Measurements from ENCODE around the gene RPUSD3. TPM values are rescaled to one million over a fixed set of nuclear protein-coding genes. Genes with fewer than 3 reads are reported as not detected.
"Not testable (repeated sequence)": the region's sequence is repeated elsewhere in the genome, so short reads cannot be mapped to it uniquely, and the experiment has no call there.

RPUSD3 gene
- total and polyA plus RNA-seq, 9 of the 15 experiments (the other 6 are each of a cell fraction or from before 2014, with no cell fraction given): 13.8 to 99.0 (median 59.3) TPM

DNA sequence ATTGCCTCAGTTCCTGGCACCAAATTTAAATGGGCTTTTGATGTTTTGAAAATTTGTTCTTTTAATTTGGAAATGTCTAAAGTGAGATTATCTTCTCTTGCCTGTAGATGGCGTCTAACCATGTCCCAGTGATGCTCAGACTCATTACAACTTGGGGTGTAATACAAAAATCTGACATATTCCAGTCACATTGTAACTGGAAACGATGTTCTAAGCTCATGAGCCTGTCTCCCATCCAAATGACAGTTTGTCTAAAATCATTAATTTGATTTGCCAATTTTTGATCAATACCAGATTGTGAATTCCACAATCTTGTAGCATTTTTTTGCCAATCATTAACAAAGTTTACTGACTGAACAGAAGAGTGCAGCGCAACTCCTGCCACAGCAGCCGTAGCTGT, 5.1 kb upstream of the RPUSD3 start:
- CTCF ChIA-PET (ENCODE audit: low intra/inter-chr PET ratio); H3K9ac ChIP-seq (ENCODE audit: insufficient read depth in 1 of 2, low read depth in 2 of 2, low read length in 2 of 2); H3K4me3 ChIP-seq; H3K9me1 ChIP-seq (ENCODE audit: control insufficient read depth, insufficient read depth, low read length); H3K4me2 ChIP-seq (ENCODE audit: insufficient read depth, low read length); H3K27me3 ChIP-seq (ENCODE audit: control insufficient read depth in 2 of 2, insufficient read depth in 2 of 2, low read length in 2 of 2); H4K20me1 ChIP-seq (replicated peaks; ENCODE audit: control insufficient read depth, insufficient read depth, low read length); BruUV-seq (replicated peaks); H3K79me2 ChIP-seq (ENCODE audit: control insufficient read depth, insufficient read depth, low read length); H3K4me1 ChIP-seq (replicated peaks in 1 of 2; ENCODE audit: control insufficient read depth in 2 of 2, insufficient read depth in 2 of 2, low read length in 2 of 2); FAIRE-seq; H3K36me3 ChIP-seq (ENCODE audit: control insufficient read depth, insufficient read depth, low read length); H3K9me3 ChIP-seq (replicated peaks; ENCODE audit: control insufficient read depth, insufficient read depth, low read depth, low read length); POLR2A ChIA-PET; ATAC-seq; H3K27ac ChIP-seq (ENCODE audit: extremely low read depth, low read depth, low read length): not testable (repeated sequence)
- in situ Hi-C loops (cut with MboI): loop anchor here (25.0 kb wide), 1 partner anchor 888 kb away; no protein-coding TSS in a partner anchor
- intact Hi-C loops (cut with micrococcal nuclease): loop anchor here (10.0 kb wide), 1 partner anchor 176 kb away; the partner anchor contains the start of gene FANCD2
- peak overlapping the region; percentile 46; the same call in 1 of the 2 replicates for H2AFZ ChIP-seq (ENCODE audit: low read depth, low read length)
- peak in 1 of 4 experiments; percentile 49 for DNase-seq (ENCODE audit: extremely low read depth in 1 of 4, low spot score in 3 of 4)
- 25% methylated on average over 4 of the region's 4 CpGs for WGBS (ENCODE audit: insufficient coverage, low coverage, missing lambda C conversion rate)
- TF ChIP-seq SMC3 (conservative IDR thresholded peaks at IDR 0.05; ENCODE audit: insufficient read depth, low read depth, low read length): peak; percentile 47; the same call in 1 of the 2 replicates
- 0 out of 2 replicates have a peak, but pooled peaks have one; percentile 9 for TF ChIP-seq SOX6 (IDR thresholded peaks at IDR 0.05)
- peak; percentile 63 to 78 for TF ChIP-seq RAD21 (CRISPR knock-in tag; conservative IDR thresholded peaks at IDR 0.05 in 1 of 2, IDR thresholded peaks at IDR 0.05 in 1 of 2)
- TF ChIP-seq, protein P1, sequence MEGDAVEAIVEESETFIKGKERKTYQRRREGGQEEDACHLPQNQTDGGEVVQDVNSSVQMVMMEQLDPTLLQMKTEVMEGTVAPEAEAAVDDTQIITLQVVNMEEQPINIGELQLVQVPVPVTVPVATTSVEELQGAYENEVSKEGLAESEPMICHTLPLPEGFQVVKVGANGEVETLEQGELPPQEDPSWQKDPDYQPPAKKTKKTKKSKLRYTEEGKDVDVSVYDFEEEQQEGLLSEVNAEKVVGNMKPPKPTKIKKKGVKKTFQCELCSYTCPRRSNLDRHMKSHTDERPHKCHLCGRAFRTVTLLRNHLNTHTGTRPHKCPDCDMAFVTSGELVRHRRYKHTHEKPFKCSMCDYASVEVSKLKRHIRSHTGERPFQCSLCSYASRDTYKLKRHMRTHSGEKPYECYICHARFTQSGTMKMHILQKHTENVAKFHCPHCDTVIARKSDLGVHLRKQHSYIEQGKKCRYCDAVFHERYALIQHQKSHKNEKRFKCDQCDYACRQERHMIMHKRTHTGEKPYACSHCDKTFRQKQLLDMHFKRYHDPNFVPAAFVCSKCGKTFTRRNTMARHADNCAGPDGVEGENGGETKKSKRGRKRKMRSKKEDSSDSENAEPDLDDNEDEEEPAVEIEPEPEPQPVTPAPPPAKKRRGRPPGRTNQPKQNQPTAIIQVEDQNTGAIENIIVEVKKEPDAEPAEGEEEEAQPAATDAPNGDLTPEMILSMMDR (IDR thresholded peaks at IDR 0.05 in 2 of 3, conservative IDR thresholded peaks at IDR 0.05 in 1 of 3; ENCODE audit: insufficient read depth in 2 of 3, low read depth in 1 of 3, low read length in 3 of 3): peak; percentile 25 to 58 (median 57); a peak in 4 of 6 replicates
- peak; percentile 25; the same call in 1 of the 2 replicates for TF ChIP-seq ATF7 (IDR thresholded peaks at IDR 0.05)
- 0 out of 4 replicates have a peak, but pooled peaks of 1 of the 2 experiments have one; percentile 26 for TF ChIP-seq TBL1XR1 (IDR thresholded peaks at IDR 0.05; ENCODE audit: low read length in 2 of 2)
- TF ChIP-seq, protein P2, sequence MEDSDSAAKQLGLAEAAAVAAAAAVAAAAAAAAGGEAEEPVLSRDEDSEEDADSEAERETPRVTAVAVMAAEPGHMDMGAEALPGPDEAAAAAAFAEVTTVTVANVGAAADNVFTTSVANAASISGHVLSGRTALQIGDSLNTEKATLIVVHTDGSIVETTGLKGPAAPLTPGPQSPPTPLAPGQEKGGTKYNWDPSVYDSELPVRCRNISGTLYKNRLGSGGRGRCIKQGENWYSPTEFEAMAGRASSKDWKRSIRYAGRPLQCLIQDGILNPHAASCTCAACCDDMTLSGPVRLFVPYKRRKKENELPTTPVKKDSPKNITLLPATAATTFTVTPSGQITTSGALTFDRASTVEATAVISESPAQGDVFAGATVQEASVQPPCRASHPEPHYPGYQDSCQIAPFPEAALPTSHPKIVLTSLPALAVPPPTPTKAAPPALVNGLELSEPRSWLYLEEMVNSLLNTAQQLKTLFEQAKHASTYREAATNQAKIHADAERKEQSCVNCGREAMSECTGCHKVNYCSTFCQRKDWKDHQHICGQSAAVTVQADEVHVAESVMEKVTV (CRISPR knock-in tag; IDR thresholded peaks at IDR 0.05): 0 out of 2 replicates have a peak, but pooled peaks have one; percentile 14
- TF ChIP-seq RCOR1 (IDR thresholded peaks at IDR 0.05; ENCODE audit: borderline replicate concordance in 1 of 2, low read depth in 2 of 2, low read length in 2 of 2): peak in 1 of 2 experiments; percentile 27; a peak in 1 of 4 replicates
- TF ChIP-seq, protein P3, sequence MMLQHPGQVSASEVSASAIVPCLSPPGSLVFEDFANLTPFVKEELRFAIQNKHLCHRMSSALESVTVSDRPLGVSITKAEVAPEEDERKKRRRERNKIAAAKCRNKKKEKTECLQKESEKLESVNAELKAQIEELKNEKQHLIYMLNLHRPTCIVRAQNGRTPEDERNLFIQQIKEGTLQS (IDR thresholded peaks at IDR 0.05): not testable (repeated sequence)
- TF ChIP-seq, protein P3 (CRISPR knock-in tag; conservative IDR thresholded peaks at IDR 0.05): 0 out of 2 replicates have a peak, but pooled peaks have one; percentile 24

Data from K562 (cell line).